HG02981 (cell line): Measurements from ENCODE around the gene RAB15.
A peak's percentile ranks its signal among the peaks of the same experiment; 100 is the strongest.

Experiments
- ATAC-seq: cut with Tn5 transposase; IDR thresholded peaks from one replicate; pipeline ENCODE4 v1.9.1; 2021; ENCODE audit warnings: mild to moderate bottlenecking, moderate library complexity; ENCODE audit not compliant: unreplicated experiment

Gene RAB15

DNA sequence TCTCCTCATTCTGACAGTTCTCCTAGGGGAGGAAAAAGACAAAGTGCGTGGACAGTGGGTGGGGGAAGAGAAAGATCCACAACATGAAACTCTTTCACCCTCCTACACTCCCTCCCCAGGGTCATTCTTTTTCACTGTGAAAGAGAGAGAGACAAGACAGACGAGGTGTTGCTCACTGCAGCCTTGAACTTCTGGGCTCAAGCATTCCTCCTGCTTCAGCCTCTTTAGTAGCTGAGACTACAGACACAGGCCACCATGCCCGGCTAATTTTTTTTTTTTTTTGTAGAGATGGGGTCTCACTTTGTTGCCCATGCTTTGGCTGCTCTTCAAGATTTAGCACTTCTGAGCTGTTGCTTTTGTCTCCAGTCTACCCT is 32.3 kb downstream of the RAB15 start:
- ATAC-seq: no peak

DNA sequence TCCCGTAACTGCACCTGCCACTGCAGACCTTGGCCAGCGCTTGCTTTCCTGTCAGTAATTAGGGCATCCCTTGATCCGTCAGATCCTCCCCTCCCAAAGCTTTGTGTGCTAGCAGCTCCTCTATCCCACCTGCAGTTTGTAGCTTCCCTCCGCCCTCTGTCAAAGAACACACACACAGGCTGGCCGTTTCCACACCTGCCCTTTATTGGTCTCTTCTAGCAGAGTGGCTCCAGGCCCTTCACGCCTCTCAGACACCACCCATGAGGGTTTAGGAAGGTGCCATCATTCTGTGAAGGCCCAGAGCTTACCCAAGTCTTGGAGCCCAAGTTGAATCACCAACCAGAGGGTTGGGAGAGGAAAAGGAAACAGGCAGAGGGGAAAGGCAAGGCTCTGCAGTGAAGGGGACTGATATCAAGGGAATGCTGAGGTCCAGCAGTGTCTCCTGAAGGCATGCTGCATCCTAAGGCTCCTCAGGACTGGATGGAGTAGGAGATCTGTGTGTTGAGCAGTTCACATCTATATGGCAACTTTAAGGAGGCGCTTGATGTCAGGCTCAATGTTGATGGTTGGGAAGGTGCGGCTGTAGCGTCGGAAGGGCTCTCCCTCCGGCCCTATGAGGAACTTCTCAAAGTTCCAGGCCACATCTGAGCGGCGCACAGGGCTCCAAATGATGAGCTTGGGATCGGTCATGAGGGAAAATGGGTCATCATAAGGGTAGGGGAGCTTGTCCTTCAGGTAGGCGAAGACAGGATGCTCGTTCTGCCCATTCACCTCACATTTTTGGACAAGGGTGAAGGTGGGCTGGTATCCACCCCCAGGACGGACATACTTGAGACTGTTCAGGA is 32.9 kb downstream of the RAB15 start:
- ATAC-seq: no peak

DNA sequence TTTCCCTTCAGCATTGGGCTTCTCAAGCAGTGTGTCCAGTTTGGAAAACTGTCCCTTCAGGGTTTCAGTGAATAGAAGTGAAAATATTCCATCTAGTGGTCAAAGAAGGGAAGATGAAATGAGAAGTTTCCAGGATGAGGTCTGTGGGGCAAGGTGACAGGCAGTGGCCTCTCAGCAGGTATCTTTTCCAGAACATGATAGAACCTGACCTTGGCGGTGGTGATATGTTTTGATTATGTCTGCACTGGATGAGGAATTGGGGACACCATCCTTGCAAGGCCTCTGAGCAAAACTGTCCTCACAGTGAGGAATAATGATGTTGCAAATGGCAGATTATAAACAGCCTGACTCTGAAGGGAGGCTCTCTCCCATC is 34.3 kb downstream of the RAB15 start:
- no peak for ATAC-seq

DNA sequence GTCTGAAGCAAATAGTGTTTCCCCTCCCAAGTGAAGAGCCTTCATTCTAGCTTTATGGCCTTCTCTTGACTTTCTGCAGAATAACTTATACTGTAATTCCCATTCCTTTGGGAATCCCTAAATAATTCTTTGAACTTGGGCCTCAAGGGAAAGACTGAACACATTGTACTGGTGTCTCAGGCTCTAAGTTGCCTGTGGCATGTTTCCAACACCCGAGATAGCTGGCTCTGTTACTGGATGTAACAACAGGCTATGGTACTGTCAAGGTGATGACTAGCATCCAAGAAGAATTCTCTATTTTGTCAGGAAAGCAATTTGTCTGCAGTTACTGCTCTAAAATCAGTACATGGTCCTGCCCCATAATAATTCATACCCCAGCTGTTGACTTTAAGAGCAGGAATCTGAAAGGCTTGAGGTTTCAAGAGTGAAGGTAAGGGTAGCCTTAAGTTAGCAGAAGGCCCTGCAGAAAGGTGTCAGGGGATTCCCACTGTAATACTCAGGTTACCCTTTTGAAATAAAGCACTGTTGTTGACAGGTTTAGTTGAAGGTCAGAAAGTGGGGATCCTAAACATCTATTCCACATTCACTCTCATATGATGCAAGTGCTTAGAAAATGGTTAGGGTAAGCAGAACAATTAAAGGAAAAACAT is 34.8 kb downstream of the RAB15 start:
- ATAC-seq: no peak

DNA sequence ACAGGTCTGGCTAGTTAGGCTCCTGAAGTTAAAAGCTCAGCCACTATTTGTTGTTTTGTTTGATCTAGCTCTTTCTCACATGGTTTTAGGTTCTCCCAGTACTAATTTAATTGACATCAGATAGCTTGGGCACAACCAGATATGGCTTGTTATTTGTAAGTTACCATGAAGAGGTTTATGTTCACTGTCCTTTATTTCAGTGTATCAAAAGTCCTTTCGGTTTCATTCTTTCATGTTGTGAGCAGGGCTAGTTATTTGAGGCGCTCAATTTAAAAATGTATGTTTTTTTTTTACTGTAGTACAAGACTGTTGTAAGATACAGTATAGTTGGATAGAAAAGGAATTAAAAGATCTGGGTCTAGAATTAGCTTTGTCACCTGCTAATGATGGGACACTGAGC is 36.6 kb downstream of the RAB15 start:
- ATAC-seq: no peak

DNA sequence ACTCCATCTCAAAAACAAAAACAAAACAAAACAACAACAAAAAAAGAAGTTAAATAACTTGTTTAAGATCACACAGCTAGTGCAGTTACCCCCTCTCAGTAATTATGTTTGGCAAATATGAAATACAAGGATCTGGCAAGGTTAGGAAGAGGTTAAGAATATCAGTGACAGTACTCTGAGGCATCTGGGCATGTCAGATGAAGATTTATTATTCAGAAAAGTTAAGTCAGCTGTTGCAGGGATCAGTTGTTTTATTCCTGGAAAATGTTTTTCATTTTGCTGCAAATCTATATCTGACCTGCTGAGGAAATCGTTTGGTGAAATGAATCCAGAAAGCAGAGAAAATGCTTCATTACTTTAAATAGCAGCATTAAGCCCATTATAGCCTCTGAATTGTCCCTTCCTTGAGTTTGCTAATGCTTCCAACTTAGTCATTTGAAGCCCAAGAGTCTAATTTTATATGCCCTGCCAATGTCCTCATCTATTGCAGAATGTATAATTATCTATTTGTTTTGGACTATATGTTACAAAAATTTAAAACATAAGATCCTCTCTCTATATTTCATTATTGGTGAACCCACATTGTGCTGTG is 37.7 kb downstream of the RAB15 start:
- ATAC-seq: no peak

DNA sequence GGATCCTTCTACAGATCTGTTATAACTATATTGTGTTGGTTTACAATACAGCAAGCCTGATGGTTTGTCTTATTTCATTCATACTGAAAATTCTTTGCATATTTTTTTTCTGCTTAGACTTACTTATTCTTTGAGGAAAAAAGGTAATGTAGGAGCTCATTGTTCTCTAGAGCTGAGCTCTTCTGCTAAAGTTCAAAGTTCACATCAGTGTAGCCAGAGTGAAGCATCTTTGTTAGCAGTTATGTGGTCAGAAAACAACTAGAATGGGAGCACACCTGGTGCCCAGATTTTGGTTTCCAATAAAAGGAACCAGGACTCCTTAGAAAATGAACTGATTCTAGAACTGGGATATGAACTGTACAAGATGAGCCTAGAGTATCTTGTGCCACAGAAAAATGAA is 39.9 kb downstream of the RAB15 start:
- no peak for ATAC-seq

DNA sequence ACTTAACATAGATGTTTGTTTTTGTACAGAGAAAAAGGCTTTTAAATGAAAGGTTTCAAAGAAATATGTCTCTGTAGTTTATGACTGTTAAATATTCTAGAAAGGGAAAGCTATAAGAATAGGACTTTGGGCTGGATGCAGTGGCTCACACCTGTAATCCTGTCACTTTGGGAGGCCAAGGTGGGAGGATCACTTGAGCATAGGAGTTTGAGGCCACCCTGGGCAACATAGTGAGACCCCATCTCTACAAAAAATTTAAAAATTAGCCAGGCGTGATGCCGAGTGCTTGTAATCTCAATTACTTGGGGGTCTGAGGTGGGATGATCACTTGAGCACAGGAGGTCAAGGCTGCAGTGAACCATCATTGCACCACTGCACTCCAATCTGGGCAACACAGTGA is 41.0 kb downstream of the RAB15 start:
- ATAC-seq: no peak

DNA sequence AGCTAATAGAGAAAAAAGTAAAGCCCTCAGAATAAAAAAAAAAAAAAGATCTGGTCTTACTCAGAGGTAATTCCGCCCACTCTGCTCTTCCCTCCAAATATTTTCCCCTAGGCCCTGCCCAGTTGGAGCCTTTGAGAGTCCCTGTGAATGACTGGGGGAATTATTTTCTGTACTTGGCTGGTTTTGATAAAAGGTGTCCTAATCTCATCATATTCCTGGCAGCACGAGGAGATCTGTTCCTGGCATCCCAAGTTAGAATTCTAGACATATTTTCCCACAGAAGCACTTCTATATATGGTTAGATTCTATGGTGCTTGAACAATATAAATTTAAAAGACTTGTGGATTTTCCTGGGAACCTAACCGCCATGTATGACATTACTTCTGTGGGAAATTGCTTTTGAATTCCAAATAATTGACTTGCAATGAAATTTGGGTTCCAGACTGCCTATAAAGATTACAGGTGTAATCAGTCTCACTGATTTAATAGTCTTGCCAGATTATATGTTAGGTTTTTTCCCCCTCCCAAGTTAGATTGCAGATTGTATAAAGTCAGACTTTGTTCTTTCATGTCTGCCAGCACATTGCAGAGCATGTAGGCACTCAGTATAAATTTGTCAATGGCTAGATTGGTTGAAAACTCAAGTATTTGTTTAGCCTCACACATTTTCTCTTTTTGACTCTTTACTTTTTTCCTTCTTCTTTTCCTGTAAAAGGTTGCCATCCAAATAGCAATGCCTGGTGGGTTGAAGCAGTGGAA is 41.9 kb downstream of the RAB15 start:
- no peak for ATAC-seq

DNA sequence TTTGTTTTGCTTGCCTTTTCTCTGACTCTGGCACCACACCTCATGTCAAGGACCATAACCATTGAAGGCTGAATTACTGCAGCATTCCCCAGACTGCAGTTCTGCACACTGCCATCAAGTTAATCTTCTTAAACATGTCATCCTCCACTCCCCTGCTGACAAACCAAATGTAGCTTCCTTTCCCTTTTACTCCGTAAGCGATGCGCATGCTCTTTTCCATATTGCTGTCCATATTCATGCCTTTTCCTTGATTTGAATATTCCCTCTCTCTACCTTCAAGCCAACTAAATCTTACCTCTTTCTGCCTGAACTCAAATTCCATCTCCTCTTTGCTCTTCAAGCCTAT is 43.1 kb downstream of the RAB15 start:
- peak; percentile 22 for ATAC-seq

DNA sequence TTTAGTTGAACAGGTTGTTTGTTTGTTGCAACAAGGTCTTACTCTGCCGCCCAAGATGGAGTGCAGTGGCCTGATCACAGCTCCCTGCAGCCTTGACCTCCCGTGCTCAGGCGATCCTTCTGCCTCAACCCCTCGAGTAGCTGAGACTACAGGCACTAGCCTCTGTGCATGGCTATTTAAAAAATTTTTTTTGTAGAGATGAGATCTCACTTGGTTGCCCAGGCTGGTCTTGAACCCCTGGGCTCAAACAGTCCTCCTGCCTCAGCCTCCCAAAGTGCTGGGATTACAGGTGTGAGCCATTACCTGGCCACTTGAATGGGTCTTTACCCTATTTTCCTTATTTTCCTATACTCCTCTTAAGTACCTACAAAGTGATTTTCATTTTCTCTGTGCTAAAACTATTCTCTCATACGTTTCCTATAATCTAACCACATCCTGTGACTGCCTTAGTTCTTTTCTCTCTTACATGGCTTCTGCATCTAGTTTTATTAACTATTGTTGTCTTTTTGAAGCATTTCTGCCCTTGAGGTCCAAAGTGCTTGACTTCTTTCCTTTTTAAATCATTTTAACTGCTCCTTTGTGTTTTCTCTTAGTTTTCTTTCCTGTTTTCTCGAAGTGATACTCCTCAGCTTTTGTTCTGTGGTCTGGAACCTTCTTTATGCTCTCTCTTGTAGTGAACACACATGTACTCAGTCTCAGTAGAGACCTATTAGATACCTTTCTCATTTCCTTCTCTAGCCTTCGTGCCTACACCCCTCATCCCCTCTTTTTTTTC is 43.7 kb downstream of the RAB15 start:
- ATAC-seq: peak; percentile 60

DNA sequence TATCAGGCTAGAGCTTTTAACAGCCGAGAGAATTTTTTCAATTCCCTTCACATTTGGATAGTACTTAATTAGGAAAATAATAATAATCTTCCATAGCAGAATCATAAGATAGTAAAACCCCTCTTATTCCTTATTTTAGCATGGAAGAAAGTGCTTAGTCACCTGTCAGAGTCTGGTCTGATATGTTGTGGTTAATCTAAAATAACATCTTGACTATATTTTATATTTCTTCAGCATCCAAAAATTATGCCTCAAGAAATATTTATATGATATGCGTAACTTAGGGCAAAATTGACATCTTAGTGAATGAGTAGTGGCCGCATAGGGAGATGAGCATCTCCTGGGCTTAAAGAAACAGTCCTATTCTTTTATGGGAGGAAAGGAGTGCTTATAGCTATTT is 45.1 kb downstream of the RAB15 start:
- ATAC-seq: no peak

DNA sequence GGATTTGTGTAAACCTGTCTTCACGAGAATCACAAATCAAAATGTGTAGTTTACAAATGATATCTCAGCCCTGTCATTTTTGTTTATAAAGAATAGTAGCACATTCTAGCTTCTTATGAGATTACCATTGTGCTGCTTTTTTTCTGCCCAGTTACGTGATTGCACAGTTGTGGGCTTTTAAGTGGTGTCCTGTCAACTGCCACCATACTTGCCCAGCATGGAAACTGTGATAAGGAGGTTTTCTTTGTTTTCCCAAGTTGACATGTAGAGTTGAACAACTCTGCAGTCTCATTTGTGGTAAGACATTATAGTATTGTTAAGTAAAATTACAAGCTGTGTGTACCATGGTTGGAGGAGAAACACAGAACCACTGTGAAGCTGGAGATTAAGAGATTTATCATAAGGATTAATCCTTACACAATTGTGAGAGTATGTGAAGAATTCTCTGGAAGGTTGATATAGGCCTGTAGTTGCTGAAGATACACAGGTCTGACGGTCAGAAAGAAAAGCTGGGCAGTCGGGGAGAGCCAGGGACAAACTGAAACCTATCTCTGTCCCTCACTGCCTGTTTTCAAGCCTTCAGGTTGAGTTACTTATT is 45.6 kb downstream of the RAB15 start:
- ATAC-seq: no peak

DNA sequence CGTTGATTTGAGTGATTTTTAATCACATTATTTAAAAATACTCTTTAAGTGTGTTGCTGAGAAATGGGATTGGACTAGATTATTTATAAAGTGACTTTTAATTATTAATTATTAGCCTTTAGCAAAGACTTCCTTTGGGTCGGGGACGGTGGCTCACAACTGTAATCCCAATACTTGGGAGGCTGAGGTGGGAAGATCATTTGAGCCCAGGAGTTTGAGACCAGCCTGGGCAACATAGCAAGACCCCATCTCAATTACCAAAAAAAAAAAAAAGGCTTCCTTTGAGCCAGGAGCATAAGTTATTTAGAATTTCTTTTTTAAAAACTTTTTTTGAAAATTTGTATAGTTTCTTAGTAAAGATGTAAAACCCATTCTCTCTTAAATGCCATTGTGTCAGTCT is 49.1 kb downstream of the RAB15 start:
- ATAC-seq: no peak

DNA sequence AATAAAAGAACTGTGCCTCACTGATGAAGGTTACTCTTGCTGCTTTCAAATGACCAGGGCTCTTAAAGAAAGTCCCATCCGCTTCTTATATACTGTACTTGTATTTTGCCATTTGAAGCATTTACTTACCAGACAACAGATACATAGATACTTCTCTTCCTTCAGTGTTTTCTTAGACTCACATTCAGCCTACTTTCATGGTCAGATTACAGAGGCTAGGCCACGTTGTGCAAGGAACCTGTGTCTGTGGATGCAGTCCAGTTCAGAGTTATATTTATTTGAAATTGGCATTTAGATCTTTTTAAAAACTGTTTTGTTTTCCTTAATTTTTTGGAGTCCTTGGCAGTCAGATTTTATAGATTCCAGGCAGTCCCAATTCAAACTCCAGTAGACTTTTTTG is 51.7 kb downstream of the RAB15 start:
- no peak for ATAC-seq

DNA sequence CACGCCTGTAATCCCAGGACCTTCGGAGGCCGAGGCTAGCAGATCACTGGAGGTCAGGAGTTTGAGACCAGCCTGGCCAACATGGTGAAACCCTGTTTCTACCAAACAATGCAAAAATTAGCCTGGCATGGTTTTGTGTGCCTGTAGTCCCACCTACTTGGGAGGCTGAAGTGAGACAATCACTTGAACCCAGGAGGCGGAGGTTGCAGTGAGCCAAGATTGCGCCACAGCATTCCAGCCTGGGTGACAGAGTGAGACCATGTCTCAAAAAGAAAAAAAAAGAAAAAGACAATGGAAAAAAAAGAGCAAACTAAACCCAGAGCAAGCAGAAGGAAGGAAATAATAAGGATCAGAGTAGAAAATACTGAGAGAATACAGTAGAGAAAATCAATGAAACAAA is 52.5 kb downstream of the RAB15 start:
- ATAC-seq: no peak

DNA sequence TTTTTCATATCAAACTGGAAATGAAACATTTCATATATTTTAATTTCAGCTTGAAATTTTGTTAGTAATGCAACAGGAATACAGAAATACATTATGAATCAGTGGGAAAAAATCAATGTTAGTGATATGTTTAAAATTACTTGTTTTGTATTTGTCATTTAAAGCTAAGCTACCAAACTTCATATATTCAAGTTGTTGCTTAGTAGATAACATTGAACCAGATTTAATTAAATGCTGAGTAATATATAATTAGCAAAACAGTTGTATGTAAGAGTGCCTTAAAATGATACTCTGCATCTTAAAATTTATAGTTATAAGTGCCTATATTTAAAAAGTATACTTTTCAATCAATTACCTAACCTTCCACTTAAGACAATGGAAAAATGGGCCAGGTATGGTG is 52.9 kb downstream of the RAB15 start:
- no peak for ATAC-seq

DNA sequence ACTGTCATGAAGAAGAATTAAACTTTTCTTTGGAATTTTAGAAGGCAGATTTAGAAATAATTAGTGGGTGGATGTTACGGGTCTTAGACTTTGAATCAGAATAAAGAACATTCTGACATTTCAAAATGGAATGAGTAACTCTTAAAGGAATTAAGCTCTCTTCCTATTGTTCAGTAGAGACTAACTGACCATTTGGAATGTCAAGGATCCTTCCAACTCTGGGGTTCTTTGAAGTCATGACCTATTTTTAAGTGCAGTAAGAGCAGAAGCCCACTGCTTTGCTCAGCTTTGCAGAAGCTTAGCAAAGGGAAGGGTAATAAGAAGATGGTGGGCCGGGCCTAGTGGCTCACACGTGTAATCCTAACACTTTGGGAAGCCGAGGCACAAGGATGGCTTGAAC is 53.9 kb downstream of the RAB15 start:
- ATAC-seq: no peak

DNA sequence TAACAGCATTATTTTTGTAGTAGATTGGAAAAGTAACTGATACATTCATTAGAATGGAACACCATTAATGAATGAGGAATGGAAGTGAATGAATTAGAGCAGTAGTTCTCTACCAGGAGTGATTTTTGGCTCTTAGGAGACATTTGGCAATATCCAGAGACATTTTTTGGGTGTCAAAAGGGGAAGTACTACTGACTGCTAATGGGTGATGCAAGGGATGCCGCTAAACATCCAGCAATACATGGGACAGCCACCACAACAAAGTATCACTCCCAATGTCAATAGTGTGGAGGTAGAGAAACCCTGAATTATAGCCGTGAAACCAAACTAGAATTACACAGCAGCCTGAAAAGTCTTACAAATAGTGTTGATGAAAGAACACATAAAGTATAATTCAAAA is 56.3 kb downstream of the RAB15 start:
- ATAC-seq: no peak

DNA sequence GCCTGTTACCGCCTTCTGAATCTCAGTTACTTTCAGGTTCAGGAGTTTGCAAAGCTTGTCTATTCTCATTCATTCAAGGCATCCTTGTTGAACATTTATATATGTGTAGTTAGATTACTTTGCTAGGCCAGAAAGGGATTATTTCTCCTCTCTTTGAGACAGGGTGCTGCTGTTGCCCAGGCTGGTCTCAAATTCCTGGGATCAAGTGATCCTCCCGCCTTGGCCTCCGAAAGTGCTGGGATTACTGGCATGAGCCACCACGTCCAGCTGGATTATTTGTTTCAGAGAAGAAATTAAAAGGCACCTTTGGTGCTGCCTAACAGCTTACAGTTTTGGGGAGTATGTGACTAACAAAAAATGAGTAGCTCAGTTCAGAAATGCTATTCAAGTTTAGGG is 57.1 kb downstream of the RAB15 start:
- ATAC-seq: no peak
